H1 (cell line): Measurements from ENCODE around the gene TIE1. TPM values are rescaled to one million over a fixed set of nuclear protein-coding genes. Genes with fewer than 3 reads are reported as not detected.

ENCODE experiments used
- E2F6 ChIP-seq: IDR thresholded peaks from 2 replicates; pipeline ENCODE4 v1.6.1; 2012; ENCODE audit warnings: inconsistent platforms
- polyA plus RNA-seq, 7 experiments: library from polyadenylated mRNA; depleted of rRNA in 3 of 7; stranded (reverse) in 5 of 7; unstranded in 2 of 7; fragments of >200 nt in 5 of 7; fragments of 200-250 nt in 2 of 7; gene quantifications; 1 replicate in 5 of 7; 2 replicates in 1 of 7; 4 replicates in 1 of 7; pipeline versions ENCODE4 v1.2.1 to v1.2.3, GENCODE V29; 2011 to 2013; ENCODE audit warnings: missing spikeins in 2 of 7, mixed read lengths in 2 of 7
- total RNA-seq: library from RNA; stranded (reverse); fragmentation: NEBNext Ultra II Directional; extraction: Animal tissue kit (Norgen Biotek cat#: 25700); gene quantifications from 2 replicates; pipeline ENCODE4 v1.2.1, GENCODE V29; 2021

Gene TIE1
- total and polyA plus RNA-seq, 2 of the 8 experiments (the other 6 are each of a cell fraction or from before 2014, with no cell fraction given) = 0.74 to 2.2 TPM

GRCh38 chr1:43354471-43354870, 53.7 kb downstream of the TIE1 start (continued):
- TF ChIP-seq E2F6 = no peak
